ENCODE measurements around the gene LMF1. TPM values are rescaled to one million over a fixed set of nuclear protein-coding genes. Genes with fewer than 3 reads are reported as not detected.
"Not testable (repeated sequence)": the region's sequence is repeated elsewhere in the genome, so short reads cannot be mapped to it uniquely, and the experiment has no call there.

The LMF1 gene
- polyA plus RNA-seq, 1 experiment = 28.9 TPM

- no peak for TF ChIP-seq CTCF (IDR thresholded peaks at IDR 0.05; ENCODE audit: insufficient read depth, low read depth, low read length)
- no peaks in the 10 kb centered on the region for H3K27me3 ChIP-seq (ENCODE audit: control insufficient read depth, insufficient read depth, low read length)
- no peak for DNase-seq (ENCODE audit: low read depth)
- no peak overlapping the region for H3K4me3 ChIP-seq (ENCODE audit: low read depth, low read length)
- ChIA-PET CTCF (no interaction called here), POLR2A (no interaction called here)
- H3K36me3 ChIP-seq (ENCODE audit: control insufficient read depth, insufficient read depth, low read length) = no peaks in the 10 kb centered on the region
These were observed 131.0 kb downstream of the LMF1 start for GRCh38 chr16:839643-840408.

- TF ChIP-seq CTCF (IDR thresholded peaks at IDR 0.05; ENCODE audit: insufficient read depth, low read depth, low read length) = no peak
- Histone ChIP-seq H3K4me3 (ENCODE audit: low read depth, low read length) (no peak overlapping the region), H3K36me3 (ENCODE audit: control insufficient read depth, insufficient read depth, low read length) (no peaks in the 10 kb centered on the region), H3K27me3 (ENCODE audit: control insufficient read depth, insufficient read depth, low read length) (no peaks in the 10 kb centered on the region)
- DNase-seq (ENCODE audit: low read depth) = no peak
- CTCF ChIA-PET = no interaction called here
- POLR2A ChIA-PET = no interaction called here
These were observed 132.0 kb downstream of the LMF1 start for GRCh38 chr16:838741-839140.

GRCh38 chr16:836822-837221 lies 134.0 kb downstream of the LMF1 start:
- H3K4me3 ChIP-seq (ENCODE audit: low read depth, low read length); H3K36me3 ChIP-seq (ENCODE audit: control insufficient read depth, insufficient read depth, low read length); POLR2A ChIA-PET; DNase-seq (ENCODE audit: low read depth); CTCF ChIA-PET; H3K27me3 ChIP-seq (ENCODE audit: control insufficient read depth, insufficient read depth, low read length): not testable (repeated sequence)

- no peak for TF ChIP-seq CTCF (IDR thresholded peaks at IDR 0.05; ENCODE audit: insufficient read depth, low read depth, low read length)
- Histone ChIP-seq H3K27me3 (ENCODE audit: control insufficient read depth, insufficient read depth, low read length) (no peaks in the 10 kb centered on the region), H3K36me3 (ENCODE audit: control insufficient read depth, insufficient read depth, low read length) (no peaks in the 10 kb centered on the region), H3K4me3 (ENCODE audit: low read depth, low read length) (no peak overlapping the region)
- ChIA-PET CTCF (no interaction called here), POLR2A (no interaction called here)
- DNase-seq (ENCODE audit: low read depth) = no peak
These were observed 134.6 kb downstream of the LMF1 start for GRCh38 chr16:836221-836620.

GRCh38 chr16:835373-835772 lies 135.4 kb downstream of the LMF1 start:
- TF ChIP-seq CTCF (IDR thresholded peaks at IDR 0.05; ENCODE audit: insufficient read depth, low read depth, low read length) = no peak
- Histone ChIP-seq H3K4me3 (ENCODE audit: low read depth, low read length) (no peak overlapping the region), H3K36me3 (ENCODE audit: control insufficient read depth, insufficient read depth, low read length) (no peaks in the 10 kb centered on the region), H3K27me3 (ENCODE audit: control insufficient read depth, insufficient read depth, low read length) (no peaks in the 10 kb centered on the region)
- ChIA-PET CTCF (no interaction called here), POLR2A (no interaction called here)
- no peak for DNase-seq (ENCODE audit: low read depth)

GRCh38 chr16:833411-833810 lies 137.4 kb downstream of the LMF1 start:
- H3K4me3 ChIP-seq (ENCODE audit: low read depth, low read length) = no peak overlapping the region
- DNase-seq (ENCODE audit: low read depth) = no peak
- no peaks in the 10 kb centered on the region for H3K27me3 ChIP-seq (ENCODE audit: control insufficient read depth, insufficient read depth, low read length)
- no peak for TF ChIP-seq CTCF (IDR thresholded peaks at IDR 0.05; ENCODE audit: insufficient read depth, low read depth, low read length)
- ChIA-PET POLR2A (no interaction called here), CTCF (no interaction called here)
- no peaks in the 10 kb centered on the region for H3K36me3 ChIP-seq (ENCODE audit: control insufficient read depth, insufficient read depth, low read length)

All from BJ (cell line).